Measurements from ENCODE around the gene DUSP23. TPM values are rescaled to one million over a fixed set of nuclear protein-coding genes. Genes with fewer than 3 reads are reported as not detected.
A peak's percentile ranks its signal among the peaks of the same experiment; 100 is the strongest.

The DUSP23 gene
- total RNA-seq, 1 donor, result 15.9 TPM

DNA sequence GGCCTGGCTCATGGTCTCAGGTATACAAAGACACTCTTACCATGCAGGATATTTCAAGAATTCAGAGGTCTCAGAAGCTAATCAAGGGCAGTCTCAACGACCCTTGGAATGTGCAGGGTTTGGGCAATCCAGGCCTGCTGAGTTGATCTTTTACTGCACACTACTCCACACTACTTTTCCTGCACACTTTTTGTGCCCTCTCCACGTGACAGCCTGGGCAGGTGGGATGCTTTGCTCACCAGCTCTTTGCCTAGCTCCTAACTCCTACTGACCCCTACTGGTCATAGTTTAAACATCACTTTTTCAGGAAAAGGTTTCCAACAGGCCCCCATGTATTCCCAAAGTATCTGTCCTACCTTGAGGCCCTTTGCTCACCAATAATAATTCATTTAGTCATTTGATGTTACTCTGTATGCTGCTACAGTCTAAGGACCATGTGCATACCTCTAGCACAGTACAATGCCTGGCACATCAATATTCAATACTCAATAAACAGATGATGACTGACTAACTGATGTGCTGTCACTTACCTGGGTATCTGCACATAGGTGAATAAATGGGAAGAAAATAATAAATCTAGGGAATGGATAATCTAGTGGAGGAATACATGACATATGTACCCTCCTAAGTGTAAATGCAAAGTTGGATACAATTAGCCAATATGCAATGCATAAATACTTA lies 9.6 kb downstream of the DUSP23 start:
- Histone ChIP-seq H3K79me2 (ENCODE audit: insufficient read depth, low read length) (no peaks in the 10 kb centered on the region), H3K27me3 (ENCODE audit: insufficient read depth, low read length) (peaks cover 21% of the 10 kb centered on the region), H2AFZ (ENCODE audit: low read length) (no peak overlapping the region), H3K9me3 (ENCODE audit: low read depth, low read length) (no peaks in the 10 kb centered on the region), H3K4me3 (ENCODE audit: insufficient read depth, low read length) (no peak overlapping the region), H4K20me1 (ENCODE audit: insufficient read depth, low read length) (no peaks in the 10 kb centered on the region), H3K36me3 (ENCODE audit: insufficient read depth, low read length) (no peaks in the 10 kb centered on the region), H3K4me1 (ENCODE audit: insufficient read depth, low read length) (no peaks in the 10 kb centered on the region), H3K4me2 (ENCODE audit: insufficient read depth, low read length) (no peak overlapping the region), H3K27ac (ENCODE audit: low read depth, low read length) (no peak overlapping the region)
- TF ChIP-seq CTCF (IDR thresholded peaks at IDR 0.05; ENCODE audit: extremely low read depth, low read depth, low read length), result peak; percentile 64
- peak; percentile 34 for DNase-seq (ENCODE audit: insufficient read length, low spot score, missing footprints)

DNA sequence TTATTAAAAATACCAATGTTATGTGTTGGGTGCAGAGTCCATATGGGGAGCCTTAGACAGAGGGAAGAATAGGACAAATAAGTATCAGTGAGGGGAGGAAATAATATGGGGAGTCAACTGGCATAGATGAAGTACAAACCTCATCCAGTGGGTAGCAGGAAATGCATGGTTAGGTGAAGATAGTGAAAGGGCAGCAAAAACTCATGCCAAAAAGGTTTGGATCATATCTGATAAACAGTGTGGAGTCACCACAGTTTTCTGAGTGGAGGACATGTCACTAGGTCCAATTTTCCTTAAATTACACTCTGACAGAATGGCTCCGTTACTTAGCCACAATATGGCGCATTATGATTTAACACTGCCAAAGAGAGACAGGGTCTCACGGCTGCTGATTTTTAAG lies 10.3 kb downstream of the DUSP23 start:
- Histone ChIP-seq H3K36me3 (ENCODE audit: insufficient read depth, low read length) (no peaks in the 10 kb centered on the region), H3K4me2 (ENCODE audit: insufficient read depth, low read length) (no peak overlapping the region), H3K9me3 (ENCODE audit: low read depth, low read length) (no peaks in the 10 kb centered on the region), H3K4me3 (ENCODE audit: insufficient read depth, low read length) (no peak overlapping the region), H3K4me1 (ENCODE audit: insufficient read depth, low read length) (no peaks in the 10 kb centered on the region), H3K27ac (ENCODE audit: low read depth, low read length) (no peak overlapping the region), H3K27me3 (ENCODE audit: insufficient read depth, low read length) (peaks cover 21% of the 10 kb centered on the region), H4K20me1 (ENCODE audit: insufficient read depth, low read length) (no peaks in the 10 kb centered on the region), H3K79me2 (ENCODE audit: insufficient read depth, low read length) (no peaks in the 10 kb centered on the region), H2AFZ (ENCODE audit: low read length) (no peak overlapping the region)
- TF ChIP-seq CTCF (IDR thresholded peaks at IDR 0.05; ENCODE audit: extremely low read depth, low read depth, low read length), result no peak
- no peak for DNase-seq (ENCODE audit: insufficient read length, low spot score, missing footprints)

DNA sequence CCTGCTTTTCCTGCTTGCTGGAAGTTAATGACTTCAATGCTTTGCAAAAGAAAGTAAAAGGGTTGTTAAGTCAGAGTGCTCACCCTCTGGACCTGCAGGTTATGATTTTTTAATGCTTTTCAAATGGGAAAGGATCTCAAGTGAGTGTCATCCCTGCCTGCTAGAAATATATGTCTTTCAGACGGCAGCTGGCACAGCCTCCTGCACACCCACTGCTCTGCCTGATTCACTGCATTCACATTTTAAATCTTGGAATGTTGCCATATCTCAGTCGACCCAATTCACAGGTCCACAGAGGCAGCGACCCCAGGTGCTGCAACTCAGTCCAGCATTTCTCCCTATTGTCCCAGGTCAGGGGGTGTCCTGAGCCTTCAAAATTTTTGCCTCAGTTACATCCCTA lies 10.7 kb downstream of the DUSP23 start:
- Histone ChIP-seq H3K27ac (ENCODE audit: low read depth, low read length) (no peak overlapping the region), H3K79me2 (ENCODE audit: insufficient read depth, low read length) (no peaks in the 10 kb centered on the region), H4K20me1 (ENCODE audit: insufficient read depth, low read length) (no peaks in the 10 kb centered on the region), H3K4me2 (ENCODE audit: insufficient read depth, low read length) (no peak overlapping the region), H3K27me3 (ENCODE audit: insufficient read depth, low read length) (peaks cover 23% of the 10 kb centered on the region), H2AFZ (ENCODE audit: low read length) (no peak overlapping the region), H3K36me3 (ENCODE audit: insufficient read depth, low read length) (no peaks in the 10 kb centered on the region), H3K9me3 (ENCODE audit: low read depth, low read length) (no peaks in the 10 kb centered on the region), H3K4me1 (ENCODE audit: insufficient read depth, low read length) (no peaks in the 10 kb centered on the region), H3K4me3 (ENCODE audit: insufficient read depth, low read length) (no peak overlapping the region)
- no peak for TF ChIP-seq CTCF (IDR thresholded peaks at IDR 0.05; ENCODE audit: extremely low read depth, low read depth, low read length)
- no peak for DNase-seq (ENCODE audit: insufficient read length, low spot score, missing footprints)

DNA sequence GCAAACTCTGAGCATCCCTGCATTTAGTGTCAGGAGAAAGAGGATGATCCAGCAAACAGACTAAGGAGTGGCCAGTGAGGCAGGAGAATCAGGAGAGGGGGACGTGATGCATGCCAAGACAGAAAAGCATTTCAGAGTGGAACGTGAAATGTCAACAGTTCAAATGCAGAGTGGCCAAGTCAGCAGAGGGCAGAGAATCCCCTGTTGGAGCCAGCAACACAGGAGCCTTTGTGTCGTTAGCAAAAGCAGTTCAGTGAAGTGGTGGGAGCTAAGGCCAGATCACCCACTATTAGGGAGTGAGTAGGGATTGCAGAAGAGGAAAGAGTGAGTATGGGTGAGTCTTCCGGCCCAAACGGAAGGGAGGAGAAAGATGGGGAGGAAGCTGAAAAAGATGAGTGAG lies 14.8 kb downstream of the DUSP23 start:
- Histone ChIP-seq H3K27ac (ENCODE audit: low read depth, low read length) (no peak overlapping the region), H3K4me1 (ENCODE audit: insufficient read depth, low read length) (peaks cover 3% of the 10 kb centered on the region), H3K79me2 (ENCODE audit: insufficient read depth, low read length) (no peaks in the 10 kb centered on the region)

More for the DNA sequence above, 14.8 kb downstream of the DUSP23 start:
- Histone ChIP-seq H4K20me1 (ENCODE audit: insufficient read depth, low read length) (no peaks in the 10 kb centered on the region), H3K4me2 (ENCODE audit: insufficient read depth, low read length) (no peak overlapping the region), H2AFZ (ENCODE audit: low read length) (peak overlapping the region; percentile 41), H3K36me3 (ENCODE audit: insufficient read depth, low read length) (no peaks in the 10 kb centered on the region), H3K27me3 (ENCODE audit: insufficient read depth, low read length) (peaks cover 29% of the 10 kb centered on the region), H3K4me3 (ENCODE audit: insufficient read depth, low read length) (no peak overlapping the region), H3K9me3 (ENCODE audit: low read depth, low read length) (no peaks in the 10 kb centered on the region)
- DNase-seq (ENCODE audit: insufficient read length, low spot score, missing footprints), result no peak
- no peak for TF ChIP-seq CTCF (IDR thresholded peaks at IDR 0.05; ENCODE audit: extremely low read depth, low read depth, low read length)
